H1 (cell line): ENCODE data around the gene CHN2. TPM values are rescaled to one million over a fixed set of nuclear protein-coding genes. Genes with fewer than 3 reads are reported as not detected.

ENCODE experiments used
- CTCF ChIA-PET: fragments of 300-600 bp; sonication (Branson Sonifier 250); formaldehyde crosslinking; loops from one replicate; lab custom pipeline; 2021; ENCODE audit not compliant: partially characterized antibody; lab: Charles Lee
- POLR2A ChIA-PET: fragments of 300-600 bp; sonication (Branson Sonifier 250); formaldehyde crosslinking; loops from one replicate; lab custom pipeline; 2021; ENCODE audit warnings: inconsistent platforms; ENCODE audit not compliant: partially characterized antibody; lab: Charles Lee
- DNase-seq, 2 experiments: peaks; one replicate each; pipeline versions ENCODE4 v3.0.0 to v3.0.0-alpha.2; 2010 to 2022; ENCODE audit warnings: low spot score in 2 of 2, low read depth in 1 of 2, mixed read lengths in 1 of 2
- FAIRE-seq: peaks from 2 replicates; lab custom pipeline; 2011; peaks lifted over from hg19 to GRCh38; lab: Jason Lieb, UNC
- H2AFZ ChIP-seq: 2 replicates; pipeline ENCODE4 v1.8.1; 2012; ENCODE audit warnings: low read length, inconsistent platforms
- H2AK5ac ChIP-seq: 2 replicates; pipeline ENCODE4 v1.6.1; 2013; ENCODE audit warnings: low read depth, low read length
- H2BK120ac ChIP-seq: replicated peaks from 2 replicates; pipeline ENCODE3; 2013; ENCODE audit warnings: low read depth, low read length, inconsistent platforms
- H2BK12ac ChIP-seq: 2 replicates; pipeline ENCODE4 v1.6.1; 2013; ENCODE audit warnings: low read depth, low read length
- H2BK15ac ChIP-seq: 2 replicates; pipeline ENCODE4 v1.6.1; 2013; ENCODE audit warnings: low read length
- H2BK20ac ChIP-seq: 2 replicates; pipeline ENCODE4 v1.6.1; 2013; ENCODE audit warnings: low read length
- H2BK5ac ChIP-seq: 2 replicates; pipeline ENCODE4 v1.6.1; 2013; ENCODE audit warnings: low read depth, low read length
- H3K14ac ChIP-seq: 2 replicates; pipeline ENCODE4 v1.6.1; 2013; ENCODE audit warnings: inconsistent platforms; ENCODE audit not compliant: insufficient read length
- H3K18ac ChIP-seq: 2 replicates; pipeline ENCODE4 v1.6.1; 2013; ENCODE audit warnings: low read length; ENCODE audit errors: extremely low read depth
- H3K23ac ChIP-seq: 2 replicates; pipeline ENCODE4 v1.6.1; 2013; ENCODE audit warnings: inconsistent platforms; ENCODE audit not compliant: insufficient read length
- H3K23me2 ChIP-seq: 2 replicates; pipeline ENCODE4 v1.6.1; 2013; ENCODE audit warnings: low read depth, low read length
- H3K27ac ChIP-seq: 2 replicates; pipeline ENCODE4 v1.6.1; 2011; ENCODE audit warnings: low read depth, low read length, inconsistent platforms
- H3K27me3 ChIP-seq, 4 experiments: replicated peaks in 1 of 4; 1 replicate in 1 of 4; 2 replicates in 3 of 4; pipeline versions ENCODE4 v1.6.1 to v1.8.1; 2011 to 2013; ENCODE audit warnings: low read length in 3 of 4, mild to moderate bottlenecking in 3 of 4, inconsistent platforms in 2 of 4, mixed read lengths in 2 of 4, moderate library complexity in 1 of 4; ENCODE audit not compliant: control insufficient read depth in 3 of 4, insufficient read depth in 3 of 4; ENCODE audit errors: extremely low read depth in 1 of 4
- H3K36me3 ChIP-seq, 4 experiments: 2 replicates each; pipeline versions ENCODE4 v1.6.1 to v1.8.1; 2011 to 2013; ENCODE audit warnings: mild to moderate bottlenecking in 4 of 4, low read length in 3 of 4, moderate library complexity in 2 of 4, control low read depth in 1 of 4, inconsistent platforms in 1 of 4; ENCODE audit not compliant: insufficient read depth in 4 of 4, control insufficient read depth in 2 of 4
- H3K4ac ChIP-seq: replicated peaks from 2 replicates; pipeline ENCODE3; 2013; ENCODE audit warnings: low read length, low read depth, mixed read lengths, inconsistent platforms; ENCODE audit not compliant: insufficient read length
- H3K4me1 ChIP-seq, 4 experiments: replicated peaks in 1 of 4; 1 replicate in 1 of 4; 2 replicates in 3 of 4; pipeline versions ENCODE4 v1.6.1 to v1.8.1; 2011 to 2013; ENCODE audit warnings: low read length in 3 of 4, inconsistent platforms in 2 of 4, mixed read lengths in 1 of 4; ENCODE audit not compliant: insufficient read depth in 4 of 4, control insufficient read depth in 3 of 4
- H3K4me2 ChIP-seq, 2 experiments: 2 replicates each; pipeline versions ENCODE4 v1.6.1 to v1.8.1; 2011 to 2013; ENCODE audit warnings: low read depth in 2 of 2, low read length in 2 of 2, control low read depth in 1 of 2, inconsistent platforms in 1 of 2, mild to moderate bottlenecking in 1 of 2; ENCODE audit not compliant: insufficient read depth in 1 of 2
- H3K4me3 ChIP-seq, 4 experiments: fragments of 200-600, 300-600 bp in 1 of 4; sonication (generic), shearing (Covaris generic), sonication (Bioruptor Twin) in 1 of 4; 2 replicates each; pipeline versions ENCODE4 v1.5.1 to v1.8.1; 2011 to 2016; ENCODE audit warnings: low read length in 4 of 4, low read depth in 3 of 4, control low read depth in 2 of 4, inconsistent platforms in 2 of 4, mild to moderate bottlenecking in 2 of 4, mixed read lengths in 1 of 4, moderate library complexity in 1 of 4; ENCODE audit not compliant: insufficient read depth in 2 of 4; ENCODE audit errors: extremely low read depth in 1 of 4
- H3K56ac ChIP-seq: replicated peaks from 2 replicates; pipeline ENCODE3; 2013; ENCODE audit warnings: low read depth, mild to moderate bottlenecking, mixed read lengths, low read length, inconsistent platforms; ENCODE audit not compliant: insufficient read length
- H3K79me1 ChIP-seq: 2 replicates; pipeline ENCODE4 v1.6.1; 2013; ENCODE audit warnings: low read depth, low read length, control low read depth
- H3K79me2 ChIP-seq, 2 experiments: 2 replicates each; pipeline versions ENCODE4 v1.6.1 to v1.8.1; 2012 to 2013; ENCODE audit warnings: low read length in 2 of 2, mild to moderate bottlenecking in 2 of 2, inconsistent platforms in 1 of 2; ENCODE audit not compliant: insufficient read depth in 2 of 2, control insufficient read depth in 1 of 2
- H3K9ac ChIP-seq, 4 experiments: replicated peaks in 1 of 4; 1 replicate in 1 of 4; 2 replicates in 3 of 4; pipeline versions ENCODE4 v1.6.1 to v1.8.1; 2011 to 2013; ENCODE audit warnings: low read depth in 3 of 4, low read length in 3 of 4, control low read depth in 2 of 4, mild to moderate bottlenecking in 2 of 4, moderate library complexity in 2 of 4, inconsistent platforms in 1 of 4; ENCODE audit errors: extremely low read depth in 1 of 4
- H3K9me3 ChIP-seq, 2 experiments: 2 replicates each; pipeline versions ENCODE4 v1.6.1 to v1.8.1; 2012 to 2013; ENCODE audit warnings: mild to moderate bottlenecking in 2 of 2, moderate library complexity in 2 of 2, control low read depth in 1 of 2, inconsistent platforms in 1 of 2, low read depth in 1 of 2, low read length in 1 of 2, mixed read lengths in 1 of 2; ENCODE audit not compliant: insufficient read depth in 2 of 2
- H4K20me1 ChIP-seq, 2 experiments: replicated peaks in 1 of 2; 2 replicates each; pipeline versions ENCODE3 to v1.8.1; 2011 to 2013; ENCODE audit warnings: inconsistent platforms in 2 of 2, low read length in 2 of 2, mild to moderate bottlenecking in 1 of 2; ENCODE audit not compliant: insufficient read depth in 2 of 2, control insufficient read depth in 1 of 2
- H4K5ac ChIP-seq: 2 replicates; pipeline ENCODE4 v1.6.1; 2013; ENCODE audit warnings: low read length, low read depth, mixed read lengths, inconsistent platforms; ENCODE audit not compliant: insufficient read length
- H4K8ac ChIP-seq: 2 replicates; pipeline ENCODE4 v1.8.0; 2013; ENCODE audit warnings: mild to moderate bottlenecking, moderate library complexity, low read length, inconsistent platforms; ENCODE audit not compliant: insufficient read depth; ENCODE audit errors: extremely low read depth
- H4K91ac ChIP-seq: replicated peaks from 2 replicates; pipeline ENCODE3; 2013; ENCODE audit warnings: low read length, mixed read lengths, inconsistent platforms; ENCODE audit not compliant: insufficient read length
- JUN ChIP-seq: IDR thresholded peaks from 2 replicates; pipeline ENCODE4 v1.6.1; 2011; ENCODE audit warnings: low read depth, mild to moderate bottlenecking, improper control_type of control experiment, low read length
- TEAD4 ChIP-seq: IDR thresholded peaks from 2 replicates; pipeline ENCODE4 v1.6.1; 2012; ENCODE audit warnings: low read depth, low read length, inconsistent platforms, mixed read lengths
- WGBS, 2 experiments: shearing (Covaris generic) in 1 of 2; methylation state at CpG; one replicate each; pipeline versions ENCODE4 v1.1.6 to v1.1.7; 2013 to 2015; ENCODE audit warnings: low lambda C conversion rate in 2 of 2, mixed read lengths in 2 of 2, inconsistent platforms in 1 of 2, low coverage in 1 of 2, missing lambda C conversion rate in 1 of 2; ENCODE audit not compliant: insufficient replicate concordance in 2 of 2, insufficient coverage in 1 of 2, insufficient read length in 1 of 2; ENCODE audit errors: extremely low coverage in 1 of 2, missing lambda C conversion rate in 1 of 2; 5-methylcytosine and 5-hydroxymethylcytosine counted together
- polyA plus RNA-seq, 7 experiments: library from polyadenylated mRNA; depleted of rRNA in 3 of 7; stranded (reverse) in 5 of 7; unstranded in 2 of 7; fragments of >200 nt in 5 of 7; fragments of 200-250 nt in 2 of 7; gene quantifications; 1 replicate in 5 of 7; 2 replicates in 1 of 7; 4 replicates in 1 of 7; pipeline versions ENCODE4 v1.2.1 to v1.2.3, GENCODE V29; 2011 to 2013; ENCODE audit warnings: missing spikeins in 2 of 7, mixed read lengths in 2 of 7
- total RNA-seq: library from RNA; stranded (reverse); fragmentation: NEBNext Ultra II Directional; extraction: Animal tissue kit (Norgen Biotek cat#: 25700); gene quantifications from 2 replicates; pipeline ENCODE4 v1.2.1, GENCODE V29; 2021

CHN2 gene
- total and polyA plus RNA-seq, 2 of the 8 experiments (the other 6 are each of a cell fraction or from before 2014, with no cell fraction given) = 2.9 to 4.8 TPM

- H4K20me1 ChIP-seq = no peaks in the 10 kb centered on the region
- DNase-seq = no peak
- peak overlapping the region; percentile 79 for H4K91ac ChIP-seq
- no peak for FAIRE-seq
- no peak overlapping the region for H2BK120ac ChIP-seq
- no peak overlapping the region for H3K56ac ChIP-seq
- H3K4me2 ChIP-seq = peak overlapping the region; percentile 93 to 96
- H2BK12ac ChIP-seq = 0 out of 2 replicates have a peak overlapping the region, but pooled peaks have one; percentile 75
- H3K27ac ChIP-seq = no peak overlapping the region
- H3K14ac ChIP-seq = no peak overlapping the region
- peak overlapping the region; percentile 93 for H3K18ac ChIP-seq
- H3K4me3 ChIP-seq = peak overlapping the region; percentile 68 to 82 (median 74)
- H4K5ac ChIP-seq = no peak overlapping the region
- H2BK20ac ChIP-seq = no peak overlapping the region
- H2BK5ac ChIP-seq = no peak overlapping the region
- no peaks in the 10 kb centered on the region for H3K79me1 ChIP-seq
- H2AK5ac ChIP-seq = no peak overlapping the region
- H3K23ac ChIP-seq = no peak overlapping the region
- H3K36me3 ChIP-seq = no peaks in the 10 kb centered on the region
- peaks cover 0 to 3% (median 0%) of the 10 kb centered on the region in 4 experiments; a peak in 3 of 7 replicates for H3K4me1 ChIP-seq
- H3K79me2 ChIP-seq = no peaks in the 10 kb centered on the region
- no peak overlapping the region for H4K8ac ChIP-seq
- H2AFZ ChIP-seq = peak overlapping the region; percentile 99
- 18% methylated on average over 8 of the region's 8 CpGs; no CpG with 5 or more reads in 1 of the 2 experiments for WGBS, 2 experiments
- CTCF ChIA-PET = interaction anchor here (1.1 to 4.2 kb wide), 5 partner anchors 11 to 260 kb away, joined by 3 to 19 read pairs (median 4); no protein-coding TSS in a partner anchor
- POLR2A ChIA-PET = interaction anchor here (1.3 to 1.5 kb wide), 3 partner anchors 11 to 189 kb away, joined by 3 to 6 read pairs (median 5); no protein-coding TSS in a partner anchor
- H3K9ac ChIP-seq = peak overlapping the region in 2 of 4 experiments; percentile 4 to 49; a peak in 3 of 7 replicates
- H3K9me3 ChIP-seq = no peaks in the 10 kb centered on the region
- H3K23me2 ChIP-seq = peaks cover 13% of the 10 kb centered on the region
- 0 out of 2 replicates have a peak, but pooled peaks have one; percentile 5 for TF ChIP-seq TEAD4
- TF ChIP-seq JUN = no peak
- TF ChIP-seq, all 59 proteins: peak for 1
- Histone ChIP-seq H3K4ac (no peak overlapping the region), H3K27me3 (peaks cover 0 to 10% (median 4%) of the 10 kb centered on the region in 4 experiments; a peak in 5 of 7 replicates), H2BK15ac (no peak overlapping the region; the same call in 1 of the 2 replicates)
Measured at GRCh38 chr7:29145553-29146056, 49.0 kb upstream of the CHN2 start.
